ENCODE measurements around the gene SKIC8. TPM values are rescaled to one million over a fixed set of nuclear protein-coding genes. Genes with fewer than 3 reads are reported as not detected.
A peak's percentile ranks its signal among the peaks of the same experiment; 100 is the strongest.

SKIC8 gene
- total RNA-seq, result 10 to 100 TPM; 42.4 to 46.4 TPM

GRCh38 chr15:78299101-78299930 is at the start of gene SKIC8:
Gene SKIC8 (minus strand): TSS chr15:78299609. CDS start chr15:78295686, 3,923 bp downstream.
- Mint-ChIP-seq H3K4me3 (peak within 1 kb of the TSS; percentile 99), H3K36me3 (no peaks in the 10 kb centered on the region), H3K27ac (peak within 1 kb of the TSS; percentile 95), H3K27me3 (no peaks in the 10 kb centered on the region), H3K4me1 (peaks cover 18% of the 10 kb centered on the region), H3K9me3 (no peaks in the 10 kb centered on the region)
- DNase-seq (peak; percentile 95), ATAC-seq (ENCODE audit: low read depth) (peak; percentile 98)
- POLR2A ChIA-PET, result interaction anchor here (0.6 to 2.4 kb wide), 12 partner anchors 12 to 1138 kb away, joined by 3 to 33 read pairs (median 3); partner anchors contain the start of genes DNAJA4, IREB2 and PSMA4

GRCh38 chr15:78347586-78348543 is 48.5 kb upstream of the SKIC8 start:
- POLR2A ChIA-PET, result no interaction called here
- H3K9me3 Mint-ChIP-seq, result no peaks in the 10 kb centered on the region
- no peaks in the 10 kb centered on the region for H3K4me1 Mint-ChIP-seq
- DNase-seq (no peak), ATAC-seq (ENCODE audit: low read depth) (no peak)
- no peak overlapping the region for H3K27ac Mint-ChIP-seq
- no peaks in the 10 kb centered on the region for H3K36me3 Mint-ChIP-seq
- H3K27me3 Mint-ChIP-seq, result peaks cover 23% of the 10 kb centered on the region
- no peak overlapping the region for H3K4me3 Mint-ChIP-seq

DNA sequence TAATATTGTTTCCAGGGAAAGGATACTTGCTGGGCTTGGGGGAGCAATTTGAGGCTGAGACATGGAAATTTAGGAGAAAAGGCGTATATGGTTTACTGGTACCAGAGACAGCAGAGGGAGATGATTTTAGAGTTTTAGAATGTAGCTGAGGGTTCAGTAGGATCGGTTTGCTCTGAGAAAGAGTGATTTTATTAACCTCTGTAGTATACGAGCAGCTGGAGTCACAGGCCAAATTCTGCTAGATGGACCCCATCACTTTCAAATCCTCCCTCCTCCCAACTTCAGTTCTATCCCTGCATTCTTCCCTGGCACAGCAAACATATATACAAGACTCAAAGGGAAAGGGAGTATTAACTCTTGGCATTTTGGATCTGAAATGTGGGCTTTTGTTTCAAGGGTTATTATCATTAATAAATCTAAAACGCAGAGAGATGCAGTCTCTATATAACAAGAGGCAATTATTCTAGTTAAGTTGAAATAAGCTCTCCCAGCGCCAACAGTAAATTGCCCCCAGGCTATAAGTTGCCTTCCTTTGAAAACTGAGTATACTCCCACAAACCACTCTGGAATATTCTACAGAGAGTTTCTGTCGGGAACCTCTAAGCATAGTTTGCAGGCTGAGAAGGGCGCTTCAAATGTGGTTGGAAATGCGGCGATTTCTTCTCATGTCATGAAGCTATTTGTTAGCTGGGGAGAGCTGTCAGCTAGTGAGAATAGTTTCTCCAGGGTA is 46.2 kb upstream of the SKIC8 start:
- Mint-ChIP-seq H3K9me3 (no peaks in the 10 kb centered on the region), H3K27me3 (peaks cover 46% of the 10 kb centered on the region)

GRCh38 chr15:78343276-78344060 is 44.1 kb upstream of the SKIC8 start:
- H3K27ac Mint-ChIP-seq, result no peak overlapping the region
- no peak overlapping the region for H3K4me3 Mint-ChIP-seq
- ATAC-seq (ENCODE audit: low read depth), result no peak

More for the DNA sequence above, 46.2 kb upstream of the SKIC8 start:
- DNase-seq (no peak), ATAC-seq (ENCODE audit: low read depth) (no peak)
- no peaks in the 10 kb centered on the region for H3K4me1 Mint-ChIP-seq
- H3K27ac Mint-ChIP-seq, result no peak overlapping the region
- no peak overlapping the region for H3K4me3 Mint-ChIP-seq
- no peaks in the 10 kb centered on the region for H3K36me3 Mint-ChIP-seq
- POLR2A ChIA-PET, result no interaction called here

GRCh38 chr15:78342021-78342420 is 42.6 kb upstream of the SKIC8 start:
- ATAC-seq (ENCODE audit: low read depth) (no peak), DNase-seq (no peak)
- no peaks in the 10 kb centered on the region for H3K4me1 Mint-ChIP-seq
- H3K27ac Mint-ChIP-seq, result no peak overlapping the region
- no peak overlapping the region for H3K4me3 Mint-ChIP-seq
- peaks cover 67% of the 10 kb centered on the region for H3K27me3 Mint-ChIP-seq
- no peaks in the 10 kb centered on the region for H3K9me3 Mint-ChIP-seq
- no peaks in the 10 kb centered on the region for H3K36me3 Mint-ChIP-seq
- POLR2A ChIA-PET, result no interaction called here

More at GRCh38 chr15:78343276-78344060, 44.1 kb upstream of the SKIC8 start:
- POLR2A ChIA-PET, result no interaction called here
- Mint-ChIP-seq H3K9me3 (no peaks in the 10 kb centered on the region), H3K27me3 (peaks cover 62% of the 10 kb centered on the region), H3K36me3 (no peaks in the 10 kb centered on the region), H3K4me1 (no peaks in the 10 kb centered on the region)
- DNase-seq, result no peak

GRCh38 chr15:78341057-78341987 is 41.9 kb upstream of the SKIC8 start:
- Mint-ChIP-seq H3K4me1 (no peaks in the 10 kb centered on the region), H3K4me3 (no peak overlapping the region), H3K27me3 (peaks cover 64% of the 10 kb centered on the region), H3K36me3 (no peaks in the 10 kb centered on the region), H3K9me3 (no peaks in the 10 kb centered on the region), H3K27ac (no peak overlapping the region)
- ATAC-seq (ENCODE audit: low read depth) (no peak), DNase-seq (no peak)
- POLR2A ChIA-PET, result no interaction called here

GRCh38 chr15:78340231-78341056 is 41.0 kb upstream of the SKIC8 start, which contains the start of gene CRABP1:
Gene CRABP1 (plus strand): TSS chr15:78340353. CDS start chr15:78340429, 76 bp downstream.
- Mint-ChIP-seq H3K4me3 (peak within 1 kb of the TSS; percentile 17), H3K27ac (no peak within 1 kb of the TSS), H3K27me3 (peaks cover 61% of the 10 kb centered on the region), H3K36me3 (no peaks in the 10 kb centered on the region), H3K4me1 (no peaks in the 10 kb centered on the region), H3K9me3 (no peaks in the 10 kb centered on the region)
- DNase-seq (peak; percentile 41), ATAC-seq (ENCODE audit: low read depth) (peak; percentile 22)
- POLR2A ChIA-PET, result no interaction called here

DNA sequence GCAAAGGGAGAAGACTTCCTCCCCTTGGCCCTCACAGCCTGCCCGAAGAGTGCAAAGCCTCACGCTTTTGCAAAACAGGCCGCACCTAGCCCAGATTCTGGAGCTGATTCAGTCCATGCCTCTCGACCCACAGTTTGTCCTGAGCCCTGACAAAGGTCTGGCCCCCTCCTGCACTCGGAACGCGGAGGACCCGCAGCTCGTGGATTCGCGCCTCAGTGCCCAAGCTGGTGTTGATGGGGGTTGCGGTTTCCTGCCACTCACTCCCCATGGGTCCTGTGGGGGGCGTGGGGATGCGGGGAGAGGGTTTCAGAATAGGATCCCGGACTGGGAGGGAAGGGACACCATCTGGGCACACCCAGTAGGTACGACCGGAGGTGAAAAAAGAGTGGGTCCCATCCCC is 40.1 kb upstream of the SKIC8 start:
- POLR2A ChIA-PET, result no interaction called here
- ATAC-seq (ENCODE audit: low read depth) (no peak), DNase-seq (no peak)
- Mint-ChIP-seq H3K36me3 (no peaks in the 10 kb centered on the region), H3K4me3 (no peak overlapping the region), H3K27me3 (peaks cover 59% of the 10 kb centered on the region), H3K4me1 (no peaks in the 10 kb centered on the region), H3K9me3 (no peaks in the 10 kb centered on the region), H3K27ac (no peak overlapping the region)

- H3K27ac Mint-ChIP-seq, result no peak overlapping the region
- H3K36me3 Mint-ChIP-seq, result no peaks in the 10 kb centered on the region
- POLR2A ChIA-PET, result no interaction called here
- DNase-seq, result no peak
- H3K4me1 Mint-ChIP-seq, result no peaks in the 10 kb centered on the region
- H3K9me3 Mint-ChIP-seq, result no peaks in the 10 kb centered on the region
- no peak overlapping the region for H3K4me3 Mint-ChIP-seq
- H3K27me3 Mint-ChIP-seq, result peaks cover 55% of the 10 kb centered on the region
- ATAC-seq (ENCODE audit: low read depth), result no peak
These were observed 39.4 kb upstream of the SKIC8 start for GRCh38 chr15:78338781-78339180.

DNA sequence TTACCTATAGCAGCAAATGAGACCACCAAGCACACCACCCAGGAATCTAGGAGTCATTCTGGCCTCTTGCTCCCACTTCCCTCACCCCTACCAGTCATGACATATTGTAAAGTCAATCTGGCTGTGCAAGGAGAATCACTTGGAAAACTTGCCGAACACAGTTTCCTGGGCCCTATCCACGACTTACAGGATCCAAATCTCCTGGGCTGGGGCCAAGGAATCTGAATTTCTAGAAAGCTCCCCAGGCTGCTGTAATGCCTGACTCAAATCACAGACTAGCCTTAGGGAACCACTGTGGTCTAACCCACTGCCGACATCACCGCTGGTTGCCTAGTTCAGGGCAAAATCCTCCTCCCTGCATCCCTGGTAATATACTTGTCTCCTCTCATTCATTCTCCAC is 36.6 kb upstream of the SKIC8 start:
- no peak overlapping the region for H3K27ac Mint-ChIP-seq
- POLR2A ChIA-PET, result no interaction called here
- no peak for ATAC-seq (ENCODE audit: low read depth)
- peaks cover 37% of the 10 kb centered on the region for H3K27me3 Mint-ChIP-seq
- H3K4me1 Mint-ChIP-seq, result no peaks in the 10 kb centered on the region
- H3K9me3 Mint-ChIP-seq, result no peaks in the 10 kb centered on the region
- H3K36me3 Mint-ChIP-seq, result no peaks in the 10 kb centered on the region
- no peak overlapping the region for H3K4me3 Mint-ChIP-seq
- no peak for DNase-seq

DNA sequence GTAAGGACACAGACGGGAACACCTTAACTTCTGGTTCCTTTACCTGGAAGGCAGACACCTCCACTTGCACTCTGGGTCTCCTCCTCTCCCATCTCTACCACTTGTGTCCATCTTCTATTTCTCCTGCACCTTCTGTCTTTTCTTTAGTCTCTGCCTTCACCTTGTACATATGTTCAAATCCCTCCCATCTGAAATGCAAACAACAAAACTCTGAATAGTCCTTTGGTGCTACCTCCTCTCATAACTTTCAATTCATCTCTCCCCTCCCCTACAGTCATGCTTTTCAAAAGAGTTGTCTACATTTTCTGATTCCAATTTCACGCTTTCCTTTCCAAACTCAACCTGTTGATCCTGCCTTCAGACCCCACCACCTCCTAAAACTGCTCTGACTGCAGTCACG is 35.4 kb upstream of the SKIC8 start:
- POLR2A ChIA-PET, result no interaction called here
- peaks cover 28% of the 10 kb centered on the region for H3K27me3 Mint-ChIP-seq
- no peak for ATAC-seq (ENCODE audit: low read depth)

More for the DNA sequence above, 35.4 kb upstream of the SKIC8 start:
- Mint-ChIP-seq H3K4me3 (no peak overlapping the region), H3K36me3 (no peaks in the 10 kb centered on the region), H3K27ac (no peak overlapping the region), H3K9me3 (no peaks in the 10 kb centered on the region), H3K4me1 (no peaks in the 10 kb centered on the region)
- no peak for DNase-seq
